T-helper 1 cell treated with Interleukin-12 subunit alpha and Interleukin-12 subunit beta and Interleukin-4 antibody, amounts not matched to agents 30 ng/mL and 1 ng/mL, for 36 hours (primary cell): Measurements from ENCODE around the gene STMN1. TPM values are rescaled to one million over a fixed set of nuclear protein-coding genes. Genes with fewer than 3 reads are reported as not detected.

ENCODE experiments used
- intact Hi-C: fragments of 100-400 bp; cut with micrococcal nuclease; formaldehyde crosslinking; loops from one replicate; pipeline ENCODE4 v1.15.1; 2024
- total RNA-seq: library from RNA; stranded (reverse); gene quantifications from 2 replicates; pipeline ENCODE4 v1.2.3, GENCODE V29; 2022

STMN1 gene
- total RNA-seq, 1 donor from 2014 or later: 294 TPM

DNA sequence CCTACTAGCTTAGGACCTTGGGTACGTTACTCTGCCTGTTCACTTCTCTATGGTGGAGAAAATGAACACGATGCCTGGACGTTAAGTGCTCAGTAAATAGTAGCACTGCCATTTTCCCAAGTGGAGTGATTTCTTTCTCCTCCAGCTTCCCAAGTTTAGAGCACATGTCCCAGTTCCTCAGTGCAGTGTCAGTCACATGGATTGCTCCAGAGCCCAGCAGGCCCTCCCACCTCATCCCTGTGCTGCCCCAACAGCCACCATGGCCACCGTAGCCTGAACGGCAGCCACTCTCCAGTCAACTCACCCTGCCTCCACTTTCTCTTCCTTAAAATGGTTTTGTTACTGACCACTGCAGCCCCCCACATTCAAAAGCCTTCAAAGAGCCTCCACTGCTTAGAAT is 8.5 kb downstream of the STMN1 start:
- intact Hi-C loops: no loop called here

DNA sequence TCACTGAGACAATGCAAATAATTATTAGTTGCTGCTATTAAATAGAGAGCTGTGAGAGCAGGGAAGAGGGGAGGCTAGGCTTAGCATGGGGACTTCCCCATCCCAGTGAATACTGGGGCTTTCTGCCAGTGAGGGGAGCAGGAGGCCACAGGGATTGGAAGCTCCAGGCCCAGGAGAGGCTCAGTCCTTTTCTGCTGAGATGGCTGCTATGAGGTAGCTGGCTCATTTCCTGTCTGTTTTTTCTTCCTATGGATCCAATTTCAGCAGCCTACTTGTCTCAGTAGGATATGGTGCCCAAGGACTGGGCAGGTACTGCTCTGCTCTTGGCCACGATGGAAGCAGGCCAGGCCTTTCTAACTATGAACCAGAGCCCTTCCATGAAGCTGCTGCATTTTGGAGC is 10.0 kb downstream of the STMN1 start:
- intact Hi-C loops: no loop called here

DNA sequence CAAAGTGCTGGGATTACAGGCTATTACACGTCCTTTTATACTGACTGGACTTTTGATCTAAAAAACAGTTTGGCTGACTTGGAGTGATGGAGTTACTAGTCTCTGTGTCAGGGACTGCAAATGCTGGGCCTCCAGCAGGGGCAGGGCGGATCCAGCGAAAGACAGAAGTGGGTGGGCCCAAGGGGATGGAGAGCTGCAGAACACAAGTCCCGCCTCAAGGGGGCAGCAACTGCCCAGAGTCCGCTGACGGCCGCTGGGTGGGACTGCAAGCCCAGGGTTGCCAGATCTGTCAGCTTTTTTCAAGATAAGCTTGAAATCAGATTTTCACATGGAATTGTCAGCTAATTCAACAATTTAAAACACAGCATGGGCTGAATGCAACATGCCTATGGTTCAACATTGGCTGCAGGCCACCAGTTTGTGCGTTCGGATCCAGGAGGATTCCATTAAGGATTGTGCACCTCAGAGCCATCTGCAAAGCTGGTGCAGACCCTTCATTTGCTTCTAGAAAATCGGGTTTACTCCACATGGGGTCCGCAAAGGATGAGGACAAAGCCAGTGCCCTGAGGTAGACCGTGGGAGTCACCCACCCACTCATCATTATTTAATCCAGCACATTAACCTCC is 10.7 kb downstream of the STMN1 start:
- intact Hi-C loops: loop anchor here (1.0 to 2.0 kb wide), 8 partner anchors 10 to 250 kb away; partner anchors contain the start of genes AUNIP, PAFAH2 and PAQR7

DNA sequence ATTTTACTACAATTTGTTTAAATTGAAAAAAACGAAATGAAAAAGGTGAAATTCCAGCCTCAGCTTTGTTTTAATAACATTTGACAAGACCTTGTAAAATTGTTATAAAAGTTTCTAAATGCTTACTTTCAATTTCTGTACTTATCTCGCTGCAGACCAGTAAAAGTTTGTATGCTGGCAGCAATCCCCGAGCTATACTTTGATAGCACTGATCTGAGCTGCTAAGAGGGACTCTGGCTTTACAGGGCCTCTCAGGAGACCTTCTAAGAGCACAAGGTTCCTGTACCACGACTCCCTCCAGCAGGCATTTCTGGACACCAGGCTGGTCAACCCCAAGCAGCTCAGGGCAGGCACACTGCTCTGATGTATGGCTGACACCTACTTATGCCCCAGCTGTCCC is 13.1 kb downstream of the STMN1 start:
- intact Hi-C loops: no loop called here

DNA sequence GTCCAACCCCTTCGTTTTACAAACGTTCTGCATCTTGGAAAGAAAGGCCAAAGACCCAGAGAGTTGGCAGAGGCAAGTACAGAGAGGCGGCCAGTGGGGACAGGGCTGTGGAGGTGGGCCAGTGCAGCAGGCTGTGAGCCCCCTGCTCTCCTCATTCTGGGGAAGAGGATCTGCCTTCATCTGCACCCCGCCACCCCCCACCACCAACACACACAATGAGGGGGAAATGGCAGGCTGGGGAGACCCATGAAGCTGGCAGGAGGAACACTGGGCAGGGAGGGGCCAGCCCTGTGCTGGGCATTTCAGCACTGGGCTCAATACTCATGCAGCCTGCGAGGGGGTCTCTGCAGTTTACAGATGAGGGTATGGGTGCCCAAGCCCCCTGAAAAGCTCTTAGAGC is 14.6 kb downstream of the STMN1 start:
- intact Hi-C loops: no loop called here

DNA sequence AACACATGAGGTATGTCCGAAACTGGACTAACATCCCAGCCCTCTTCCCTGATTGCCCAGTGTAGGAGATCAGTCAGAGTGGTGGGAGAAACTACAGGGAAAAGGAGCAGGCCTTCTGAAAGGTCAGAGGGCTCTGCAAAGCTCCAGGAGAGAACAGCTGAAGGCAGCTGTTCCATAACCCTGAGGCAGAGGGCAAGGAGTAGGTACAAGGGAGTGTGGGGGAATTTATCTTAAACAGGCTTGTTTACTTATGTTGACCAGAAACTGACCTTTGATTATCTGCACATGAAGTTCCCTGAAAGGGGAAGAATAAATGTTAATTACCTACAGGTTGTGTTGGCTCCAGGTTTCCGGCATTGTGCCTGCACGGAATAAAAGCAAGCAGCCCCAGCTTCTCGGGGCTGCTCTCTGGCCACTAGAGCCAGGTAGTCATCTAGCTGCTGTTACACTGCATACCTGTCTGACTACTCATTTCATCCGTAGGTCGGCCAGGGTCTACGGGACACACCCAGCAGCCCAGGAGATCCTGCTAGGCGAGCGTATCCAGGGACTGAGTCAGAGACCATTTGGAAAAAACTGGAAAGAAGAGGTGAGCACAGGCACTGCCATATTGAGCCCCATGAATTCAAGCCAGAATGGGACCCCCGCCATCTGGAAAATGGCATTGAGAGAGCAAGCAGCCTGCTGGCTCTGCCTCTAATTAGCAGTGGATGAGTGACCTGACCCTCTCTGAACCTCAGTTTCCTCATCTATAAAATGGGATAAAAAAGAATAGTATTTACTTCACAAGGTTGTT is 15.8 kb downstream of the STMN1 start:
- intact Hi-C loops: no loop called here

DNA sequence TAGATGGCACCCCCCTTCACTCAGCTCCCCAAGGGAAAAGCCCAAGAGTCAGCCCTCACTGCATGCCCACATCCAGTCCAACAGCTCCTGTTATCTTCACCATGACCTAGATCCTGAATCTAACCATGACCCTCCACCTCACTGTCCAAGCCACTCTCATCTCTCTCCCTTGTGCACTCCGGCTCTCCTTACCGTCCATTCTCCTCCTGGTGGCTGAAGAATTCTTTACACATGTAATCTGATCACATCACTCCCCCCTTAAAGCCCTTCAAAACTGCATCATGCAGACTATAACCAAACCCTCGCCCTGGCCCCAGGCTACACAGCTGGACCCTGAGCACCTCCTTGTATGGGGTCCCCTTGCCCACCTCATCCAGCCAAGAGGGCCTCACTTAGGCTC is 16.7 kb downstream of the STMN1 start:
- intact Hi-C loops: no loop called here

DNA sequence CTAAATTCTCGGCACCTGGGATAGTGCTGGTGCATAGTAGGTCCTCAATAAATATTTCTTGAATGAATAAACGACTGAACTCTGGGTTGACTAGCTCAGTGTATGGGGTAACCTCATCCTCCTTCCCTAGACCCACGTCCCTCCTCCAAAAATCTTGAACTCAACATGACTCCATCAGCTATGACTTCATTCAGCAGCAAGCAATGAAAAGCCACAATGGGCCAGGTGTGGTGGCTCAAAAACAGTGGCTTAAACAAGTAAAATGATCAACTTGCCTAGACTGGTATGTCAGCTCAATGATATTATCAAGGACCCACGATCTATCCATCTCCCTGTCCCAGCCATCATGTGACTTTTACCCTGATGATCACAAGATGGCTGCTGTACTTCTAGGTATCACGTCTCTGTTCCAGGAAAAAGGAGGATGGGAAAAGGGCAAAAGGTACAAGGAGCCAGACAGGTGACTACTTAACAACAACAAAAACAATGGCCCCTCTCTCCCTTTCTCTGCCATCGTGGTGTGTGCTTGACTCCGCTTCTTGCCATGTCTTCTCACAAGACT is 17.7 kb downstream of the STMN1 start:
- intact Hi-C loops: no loop called here

DNA sequence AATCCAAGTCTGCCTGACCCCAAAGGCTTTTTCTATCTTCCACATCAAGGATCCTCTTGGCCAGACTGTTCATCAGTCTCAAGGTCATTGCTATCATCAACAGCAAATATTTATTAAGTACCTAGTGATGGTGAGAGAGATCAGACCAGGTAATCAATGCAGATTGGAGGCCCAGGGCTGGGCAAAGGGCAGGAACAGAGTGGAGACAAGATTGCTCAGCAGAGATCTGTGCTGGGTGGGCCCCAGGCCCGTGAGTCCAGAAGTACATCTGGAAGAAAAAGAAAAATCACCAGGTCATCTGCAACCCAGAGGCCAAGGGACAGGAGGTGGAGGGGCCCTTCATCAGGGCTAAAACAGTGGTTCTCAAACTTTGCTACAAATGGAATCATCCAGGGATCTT is 20.6 kb downstream of the STMN1 start:
- intact Hi-C loops: no loop called here

DNA sequence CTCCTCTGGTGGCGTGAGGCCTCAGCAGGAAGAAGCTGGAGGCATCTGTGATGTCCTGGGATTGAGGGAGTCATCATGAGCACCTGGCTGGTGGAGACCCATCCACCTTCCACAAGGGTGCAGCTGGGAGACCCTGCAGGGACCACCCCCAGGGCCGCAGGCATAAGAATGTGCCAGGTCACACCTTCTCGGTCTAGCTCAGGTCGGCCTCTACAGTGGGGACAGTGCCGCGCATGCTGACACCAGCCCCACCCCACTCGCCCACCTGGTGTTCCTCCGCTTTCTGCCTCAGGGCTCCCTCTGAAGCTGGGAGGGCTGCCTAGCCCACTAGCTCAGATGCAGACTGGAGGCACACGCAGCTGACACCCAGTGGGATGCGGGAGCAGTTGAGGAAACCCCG is 25.0 kb downstream of the STMN1 start:
- intact Hi-C loops: no loop called here

DNA sequence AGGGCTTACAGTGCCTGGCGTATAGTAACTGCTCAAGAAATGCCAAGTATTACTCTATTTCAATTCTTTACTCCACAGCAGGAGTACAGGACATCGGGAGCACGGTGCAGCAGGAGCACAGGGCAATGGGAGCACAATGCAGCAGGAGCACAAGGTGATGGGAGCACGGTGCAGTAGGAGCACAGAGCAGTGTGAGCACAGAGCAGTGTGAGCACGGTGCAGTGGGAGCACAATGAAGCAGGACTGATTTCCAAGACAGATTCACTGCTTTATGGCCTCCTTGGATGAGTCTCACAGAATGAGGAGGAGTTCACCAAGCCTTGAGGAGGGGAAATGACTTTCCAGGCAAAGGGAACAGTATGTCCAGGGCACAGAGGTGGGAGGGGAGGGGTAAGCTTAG is 25.7 kb downstream of the STMN1 start:
- intact Hi-C loops: no loop called here

DNA sequence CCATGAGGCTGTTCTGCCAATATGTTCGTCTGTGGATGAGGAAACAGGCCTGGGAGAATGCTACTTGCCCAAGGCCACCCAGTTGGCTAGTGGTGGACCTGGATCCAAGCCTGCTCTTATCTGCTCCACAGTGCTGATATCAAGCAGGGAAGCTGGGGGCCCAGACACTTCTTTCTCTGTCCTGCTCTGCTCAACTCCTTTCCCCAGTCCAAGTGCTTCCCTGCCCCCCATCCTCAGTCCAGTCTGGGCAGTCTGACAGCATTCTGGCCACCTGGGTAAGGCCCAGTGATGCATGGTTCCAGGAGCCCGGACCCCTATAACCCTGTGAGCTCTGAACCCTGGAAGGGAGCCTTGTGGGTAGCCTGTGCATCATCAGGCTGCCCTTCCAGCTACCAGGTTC is 26.5 kb downstream of the STMN1 start:
- intact Hi-C loops: no loop called here

DNA sequence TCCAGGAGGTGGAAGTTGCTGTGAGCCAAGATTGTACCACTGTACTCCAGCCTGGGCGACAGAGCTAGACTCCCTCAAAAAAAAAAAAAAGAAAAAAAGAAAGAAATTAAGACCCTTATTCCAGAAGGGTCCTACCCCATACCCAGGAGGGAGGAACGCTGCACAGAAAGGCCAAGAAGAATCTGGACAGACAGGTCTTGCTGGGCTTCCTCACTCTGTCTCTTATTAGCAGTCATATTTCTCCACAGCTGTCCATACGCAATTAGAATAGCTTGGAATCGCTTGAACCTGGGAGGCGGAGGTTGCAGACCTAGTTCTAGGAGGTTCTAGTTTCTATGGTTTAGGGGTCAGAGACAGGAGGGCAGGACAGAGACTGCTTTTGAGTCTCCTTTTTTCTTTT is 27.5 kb downstream of the STMN1 start:
- intact Hi-C loops: no loop called here

DNA sequence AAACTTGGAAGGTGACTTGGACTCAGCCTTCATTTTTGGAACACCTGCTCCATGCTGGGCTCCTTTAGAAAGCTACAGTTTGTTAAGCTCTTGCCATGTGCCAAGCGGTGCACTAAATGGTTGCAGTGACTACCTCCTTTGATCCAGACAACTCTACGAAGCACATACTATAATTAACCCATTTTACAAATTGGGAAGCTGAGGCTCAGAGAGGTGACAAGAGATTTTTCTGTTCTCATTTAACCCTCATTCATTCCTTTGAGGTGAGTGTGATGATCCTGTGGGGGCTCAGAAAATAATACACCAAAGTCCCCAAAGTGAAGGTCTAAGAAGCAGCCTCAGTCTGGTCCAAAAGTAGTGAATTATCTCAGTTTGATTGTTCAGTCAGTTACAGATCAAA is 29.1 kb downstream of the STMN1 start:
- intact Hi-C loops: no loop called here

DNA sequence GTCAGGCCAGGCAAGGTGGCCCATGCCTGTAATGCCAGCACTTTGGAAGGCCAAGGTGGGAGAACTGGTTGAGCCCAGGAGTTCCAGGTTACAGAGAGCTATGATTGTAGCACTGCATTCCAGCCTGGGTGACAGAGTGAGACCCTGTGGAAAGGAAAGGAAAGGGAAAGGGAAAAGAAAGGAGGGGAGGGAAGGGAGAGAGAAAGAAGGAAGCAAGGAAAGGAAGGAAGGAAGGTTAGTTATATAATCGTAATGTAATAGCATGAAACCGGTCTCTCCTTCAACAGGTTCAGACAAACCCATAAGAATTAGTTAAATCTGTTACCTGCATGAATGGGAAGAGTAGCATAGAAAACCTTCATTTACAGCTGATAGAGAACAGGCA is 29.5 kb downstream of the STMN1 start:
- intact Hi-C loops: no loop called here

DNA sequence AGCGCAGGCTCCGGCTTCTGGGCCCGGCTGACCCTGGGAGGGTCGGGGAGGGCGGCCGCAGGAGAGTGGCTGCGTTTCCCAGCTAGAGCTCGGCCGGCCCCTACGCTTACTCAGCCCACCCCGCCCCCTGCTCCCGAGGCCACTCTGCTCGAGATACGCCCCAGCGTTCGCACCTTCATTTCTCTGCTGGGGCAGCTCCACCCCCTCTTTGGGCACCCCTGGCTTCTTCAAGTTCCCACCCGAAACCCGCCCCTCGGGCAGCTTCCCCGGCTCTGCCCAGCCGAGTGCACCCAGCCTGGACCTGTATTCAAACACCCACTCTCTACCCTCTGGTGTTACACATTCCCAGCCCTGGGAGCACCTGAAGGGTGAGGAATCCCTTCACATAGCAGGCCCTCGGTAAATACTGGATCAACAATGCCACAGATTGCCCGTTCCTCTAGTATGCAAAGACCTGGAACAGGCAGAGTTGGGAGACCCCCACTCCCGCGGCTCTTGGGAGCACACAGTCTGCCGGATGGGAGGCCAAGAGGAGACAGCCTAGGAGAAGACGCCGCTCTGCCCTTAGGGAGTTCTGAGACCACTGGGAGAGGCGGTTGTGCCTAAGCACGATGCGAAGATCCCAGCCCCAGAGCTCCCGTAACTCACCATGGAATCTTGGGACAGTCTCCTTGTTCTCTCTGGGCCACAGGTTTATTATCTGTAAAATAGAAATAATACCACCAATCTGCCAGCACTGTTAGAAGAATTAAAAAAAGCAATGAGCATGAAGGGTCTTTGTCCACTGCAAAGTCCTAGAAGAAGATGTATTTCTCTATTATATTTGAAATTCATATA is 30.1 kb downstream of the STMN1 start:
- intact Hi-C loops: loop anchor here (1.0 to 2.0 kb wide), 3 partner anchors 17 to 29 kb away; partner anchors contain the start of gene AUNIP

DNA sequence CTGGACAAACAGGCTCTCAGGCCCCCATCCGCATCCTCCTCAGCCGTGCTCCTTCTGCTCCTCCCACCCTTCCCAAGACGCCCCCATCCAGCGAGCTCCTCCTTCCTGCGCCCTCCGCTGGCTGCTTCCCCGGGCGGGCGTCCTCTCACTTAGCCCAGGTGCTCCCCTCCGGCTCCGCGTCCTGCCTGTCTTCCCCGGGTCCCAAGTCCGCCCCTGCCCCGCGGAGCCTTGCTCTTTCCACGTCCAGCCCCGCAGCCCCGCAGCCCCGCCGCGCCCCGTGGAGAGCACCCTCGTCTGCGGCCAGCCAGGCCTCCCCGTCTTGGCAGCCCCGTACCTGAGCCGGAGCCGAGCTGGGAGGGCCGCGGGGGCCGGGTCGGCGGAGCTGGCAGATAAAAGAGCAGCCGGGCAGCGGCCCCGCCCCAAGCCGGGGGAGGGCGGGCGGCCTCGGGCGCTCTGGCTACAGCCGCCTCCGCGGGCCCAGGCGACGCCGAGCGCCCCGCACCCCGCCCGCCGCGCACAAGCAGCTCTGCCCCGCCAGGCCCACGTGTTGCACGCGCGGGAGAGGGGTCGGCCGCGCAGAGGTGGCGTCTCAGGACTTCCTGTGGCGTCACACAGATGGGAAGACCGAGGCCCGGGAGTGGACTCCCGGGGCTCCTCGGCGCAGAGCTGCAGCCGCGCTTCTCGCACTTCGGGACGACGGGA is 30.9 kb downstream of the STMN1 start, which contains the start of gene PAQR7:
TSS of gene PAQR7 (minus strand) at position 555 of the 702 bp plus-strand sequence. CDS start 11,869 bp downstream, outside the sequence.
- intact Hi-C loops: loop anchor here (1.0 to 2.0 kb wide), 3 partner anchors 16 to 29 kb away; partner anchors contain the start of gene AUNIP

DNA sequence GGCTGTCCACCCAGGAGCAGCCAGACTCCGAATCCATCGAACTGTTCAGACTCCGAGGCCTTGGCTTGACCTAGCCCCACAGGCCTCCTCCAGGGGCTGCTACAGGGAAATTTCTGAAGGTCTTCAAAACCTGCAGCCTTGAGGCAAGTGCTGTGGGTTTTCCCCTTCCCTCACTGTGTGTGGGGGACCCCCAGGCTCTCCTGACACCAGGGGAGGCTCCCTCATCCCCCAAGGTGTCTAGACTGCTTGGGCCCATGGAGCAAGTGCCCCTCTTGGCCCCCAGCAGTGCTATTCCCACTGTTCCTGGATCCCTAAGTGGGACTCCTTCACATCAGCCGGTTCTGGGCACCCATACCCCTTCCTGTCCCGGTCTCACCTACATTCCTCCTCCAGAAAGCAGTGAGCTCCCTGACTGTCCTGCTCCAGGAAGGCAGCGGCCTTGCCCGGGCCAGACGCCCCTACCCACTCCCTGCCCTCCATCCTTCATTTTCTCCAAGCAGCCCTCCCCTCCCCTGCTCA is 31.5 kb downstream of the STMN1 start:
- intact Hi-C loops: loop anchor here (1.0 to 2.0 kb wide), 3 partner anchors 15 to 30 kb away; partner anchors contain the start of gene AUNIP

DNA sequence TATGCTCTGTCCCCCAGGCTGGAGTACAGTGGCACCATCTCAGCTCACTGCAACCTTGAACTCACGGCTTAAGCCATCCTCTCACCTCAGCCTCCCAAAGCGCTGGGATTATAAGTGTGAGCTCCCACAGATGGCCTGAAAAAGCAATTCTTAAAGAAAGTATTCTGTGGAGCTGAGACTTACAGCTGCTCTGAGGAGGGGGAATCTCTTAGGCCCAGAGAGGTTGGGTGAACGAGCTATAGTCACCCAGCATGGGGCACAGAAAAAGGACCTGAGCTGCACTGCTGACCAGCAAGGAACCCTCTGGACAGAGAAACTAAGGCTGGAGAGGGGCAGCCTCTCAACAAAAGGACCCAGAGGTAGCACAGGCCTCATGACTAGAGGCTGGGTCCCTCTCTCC is 32.0 kb downstream of the STMN1 start:
- intact Hi-C loops: loop anchor here (2.0 kb wide), 1 partner anchor 31 kb away; no protein-coding TSS in a partner anchor

DNA sequence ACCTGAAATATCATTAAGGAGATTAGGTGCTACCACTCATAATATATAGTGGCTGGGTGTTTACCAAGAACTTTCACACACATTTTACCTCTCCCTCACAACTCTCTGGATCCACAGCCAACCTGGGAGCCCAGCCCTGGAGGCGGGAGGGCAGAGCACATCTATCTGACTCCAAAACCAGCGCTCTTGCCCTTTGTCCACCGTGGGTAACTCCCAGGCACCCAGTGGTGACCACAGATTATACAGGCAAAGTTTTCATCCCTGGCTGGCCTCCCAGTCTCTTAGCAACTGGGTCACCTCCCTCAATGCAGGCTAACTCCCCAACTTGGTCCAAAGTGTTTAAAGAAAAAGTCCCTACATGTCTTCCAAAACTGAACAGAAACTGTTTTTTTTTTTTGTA is 33.1 kb downstream of the STMN1 start:
- intact Hi-C loops: no loop called here
